Liver (tissue), 9 donors: Measurements from ENCODE around the gene TSPAN31. TPM values are rescaled to one million over a fixed set of nuclear protein-coding genes. Genes with fewer than 3 reads are reported as not detected.

Experiments
- DNase-seq: peaks from one replicate; pipeline ENCODE4 v3.0.0-alpha.2; 2017; ENCODE audit warnings: low spot score
- H3K27ac ChIP-seq, 2 donors: one replicate each; pipeline ENCODE4 v1.7.0; 2013; ENCODE audit warnings: inconsistent platforms in 2 of 2, low read length in 2 of 2, control low read depth in 1 of 2, low read depth in 1 of 2, mild to moderate bottlenecking in 1 of 2
- H3K27me3 ChIP-seq, 4 donors: one replicate each; pipeline versions ENCODE4 v1.6.1 to v1.7.0; 2013; ENCODE audit warnings: low read length in 3 of 4, inconsistent platforms in 1 of 4, mild to moderate bottlenecking in 1 of 4, moderate library complexity in 1 of 4; ENCODE audit not compliant: control insufficient read depth in 4 of 4, insufficient read depth in 4 of 4
- H3K36me3 ChIP-seq, 4 donors: one replicate each; pipeline versions ENCODE4 v1.6.1 to v1.7.0; 2013; ENCODE audit warnings: low read length in 3 of 4, mild to moderate bottlenecking in 3 of 4, low read depth in 1 of 4, moderate library complexity in 1 of 4; ENCODE audit not compliant: control insufficient read depth in 4 of 4, insufficient read depth in 3 of 4
- H3K4me1 ChIP-seq, 4 donors: one replicate each; pipeline versions ENCODE4 v1.6.1 to v1.7.0; 2013; ENCODE audit warnings: low read length in 3 of 4, mild to moderate bottlenecking in 3 of 4, moderate library complexity in 1 of 4; ENCODE audit not compliant: control insufficient read depth in 4 of 4, insufficient read depth in 4 of 4
- H3K4me3 ChIP-seq, 3 donors: one replicate each; pipeline versions ENCODE4 v1.6.1 to v1.7.0; 2013; ENCODE audit warnings: low read length in 3 of 3, control low read depth in 1 of 3, low read depth in 1 of 3, mild to moderate bottlenecking in 1 of 3
- H3K9ac ChIP-seq, 2 donors: one replicate each; pipeline ENCODE4 v1.7.0; 2013; ENCODE audit warnings: low read length in 2 of 2, mild to moderate bottlenecking in 2 of 2, moderate library complexity in 2 of 2, control low read depth in 1 of 2, low read depth in 1 of 2
- H3K9me3 ChIP-seq, 4 donors: one replicate each; pipeline versions ENCODE4 v1.6.1 to v1.7.0; 2013; ENCODE audit warnings: low read length in 3 of 4; ENCODE audit not compliant: control insufficient read depth in 4 of 4
- EGR1 ChIP-seq, 2 donors: IDR thresholded peaks; 2 replicates each; pipeline ENCODE4 v1.6.1; 2016 to 2018; ENCODE audit warnings: antibody characterized with exemption in 2 of 2, low read depth in 2 of 2
- FOXA1 ChIP-seq: IDR thresholded peaks from 2 replicates; pipeline ENCODE4 v1.6.1; 2016; ENCODE audit warnings: antibody characterized with exemption
- FOXA2 ChIP-seq: IDR thresholded peaks from 2 replicates; pipeline ENCODE4 v1.6.1; 2016; ENCODE audit warnings: antibody characterized with exemption
- GABPA ChIP-seq, 2 donors: IDR thresholded peaks in 1 of 2; conservative IDR thresholded peaks in 1 of 2; 2 replicates each; pipeline ENCODE4 v1.6.1; 2016; ENCODE audit warnings: antibody characterized with exemption in 2 of 2, mild to moderate bottlenecking in 1 of 2, moderate library complexity in 1 of 2
- HNF4A ChIP-seq, 2 donors: conservative IDR thresholded peaks; 2 replicates each; pipeline ENCODE4 v1.6.1; 2016; ENCODE audit warnings: antibody characterized with exemption in 2 of 2, mild to moderate bottlenecking in 2 of 2
- HNF4G ChIP-seq: IDR thresholded peaks from 2 replicates; pipeline ENCODE4 v1.6.1; 2016; ENCODE audit warnings: antibody characterized with exemption
- JUND ChIP-seq, 2 donors: IDR thresholded peaks; 2 replicates each; pipeline ENCODE4 v1.6.1; 2016; ENCODE audit warnings: antibody characterized with exemption in 2 of 2
- NR2F2 ChIP-seq: IDR thresholded peaks from 2 replicates; pipeline ENCODE4 v1.6.1; 2016; ENCODE audit warnings: antibody characterized with exemption
- RAD21 ChIP-seq, 2 donors: IDR thresholded peaks; 2 replicates each; pipeline ENCODE4 v1.6.1; 2016; ENCODE audit warnings: antibody characterized with exemption in 2 of 2, mild to moderate bottlenecking in 2 of 2
- RXRA ChIP-seq, 2 donors: IDR thresholded peaks; 2 replicates each; pipeline ENCODE4 v1.6.1; 2017 to 2018; ENCODE audit warnings: antibody characterized with exemption in 2 of 2, mild to moderate bottlenecking in 1 of 2
- SP1 ChIP-seq: IDR thresholded peaks from 2 replicates; pipeline ENCODE4 v1.6.1; 2018; ENCODE audit warnings: antibody characterized with exemption, mild to moderate bottlenecking
- TAF1 ChIP-seq: conservative IDR thresholded peaks from 2 replicates; pipeline ENCODE4 v1.6.1; 2016; ENCODE audit warnings: antibody characterized with exemption, mild to moderate bottlenecking
- WGBS: extraction: QIAGEN DNeasy Blood & Tissue Kit; methylation state at CpG from one replicate; pipeline ENCODE4 v1.1.7; 2013; 5-methylcytosine and 5-hydroxymethylcytosine counted together
- polyA plus RNA-seq, 2 donors: library from polyadenylated mRNA; stranded (reverse) in 1 of 2; unstranded in 1 of 2; fragments of 200-250 nt in 1 of 2; fragments of >200 nt in 1 of 2; fragmentation: Nextera tagmentation in 1 of 2; extraction: Ambion mirVana in 1 of 2; gene quantifications; one replicate each; pipeline versions ENCODE4 v1.2.1 to v1.2.3, GENCODE V29; 2013 to 2015
- total RNA-seq, 2 donors: library from RNA; depleted of rRNA; stranded (reverse); fragments of >200 nt; gene quantifications; one replicate each; pipeline ENCODE4 v1.2.3, GENCODE V29; 2014
- TF ChIP-seq, protein P1 (sequence below): fragments of 150-350 bp; IDR thresholded peaks from 2 replicates; pipeline ENCODE4 v1.5.1; 2017; ENCODE audit warnings: improper control_type of control experiment, low read depth, low read length; ENCODE audit not compliant: missing input control
- TF ChIP-seq, protein P2 (sequence below): IDR thresholded peaks from 2 replicates; pipeline ENCODE4 v1.6.1; 2016; ENCODE audit warnings: antibody characterized with exemption
- TF ChIP-seq, protein P3 (sequence below): IDR thresholded peaks from 2 replicates; pipeline ENCODE4 v1.6.1; 2016; ENCODE audit warnings: antibody characterized with exemption
- TF ChIP-seq, protein P4 (sequence below): IDR thresholded peaks from 2 replicates; pipeline ENCODE4 v1.6.1; 2016; ENCODE audit warnings: antibody characterized with exemption
- donor health status: healthy.
- donor health status: healthy.
- donor health status: healthy.
- donor health status: healthy.
- donor health status: healthy.

Gene TSPAN31
- total and polyA plus RNA-seq, 4 donors: 16.9 to 39.4 (median 24.6) TPM

DNA sequence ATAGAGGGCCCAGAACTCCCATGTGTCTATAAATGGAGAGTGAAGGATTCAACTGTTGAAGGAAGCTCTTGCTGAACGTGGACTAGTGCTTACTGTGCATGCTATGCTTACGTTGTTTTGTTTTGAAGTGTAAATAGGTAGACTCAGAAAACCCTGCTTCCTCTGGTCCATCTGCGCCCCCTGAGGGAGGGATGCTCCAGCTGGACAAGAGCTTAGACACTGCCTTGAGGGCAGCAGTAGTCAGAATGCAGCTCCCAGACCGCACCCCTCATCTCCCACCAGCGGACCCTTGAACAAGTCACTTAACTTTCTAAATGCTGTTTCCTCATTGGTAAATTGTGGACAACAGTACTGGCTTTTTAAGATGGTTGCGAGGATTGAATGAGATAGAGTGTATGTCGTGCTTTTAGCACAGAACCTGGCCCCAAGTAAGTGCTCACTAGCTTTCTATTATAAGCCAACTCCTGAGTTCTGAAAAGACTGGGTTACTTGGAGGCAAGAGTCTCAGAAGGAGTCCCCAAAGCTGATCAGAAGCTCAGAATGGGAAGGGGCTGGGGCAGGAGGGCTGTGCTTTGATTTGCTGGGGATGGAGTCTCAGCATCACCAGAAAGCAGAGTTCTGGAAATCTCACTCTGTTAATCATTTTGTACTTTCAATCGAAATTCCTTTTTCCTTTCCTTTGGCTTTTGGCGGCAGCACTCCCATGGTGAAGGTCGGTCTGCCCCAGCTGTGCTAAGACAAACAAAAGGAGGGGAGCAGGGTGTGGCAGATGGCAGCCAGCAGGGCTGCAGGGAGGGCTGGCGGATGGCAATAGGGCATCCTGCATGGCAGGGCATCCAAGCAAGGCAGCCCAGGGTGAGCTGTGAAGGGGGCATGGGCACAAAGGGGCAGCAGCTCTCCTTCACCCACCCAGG, 21.9 kb upstream of the TSPAN31 start:
- DNase-seq: no peak
- H3K9me3 ChIP-seq: no peaks in the 10 kb centered on the region
- H3K4me1 ChIP-seq: peaks cover 0 to 14% (median 9%) of the 10 kb centered on the region in 4 donors
- no peak overlapping the region for H3K27ac ChIP-seq
- H3K36me3 ChIP-seq: peaks cover 7 to 38% (median 32%) of the 10 kb centered on the region in 4 donors
- H3K4me3 ChIP-seq: no peak overlapping the region
- 64% methylated on average over 11 of the region's 11 CpGs for WGBS
- no peak overlapping the region for H3K9ac ChIP-seq
- TF ChIP-seq SP1 (no peak), TAF1 (no peak), HNF4A (conservative IDR thresholded peaks at IDR 0.05) (no peak), FOXA1 (no peak), HNF4G (no peak), FOXA2 (no peak), GABPA (IDR thresholded peaks at IDR 0.05 in 1 of 2, conservative IDR thresholded peaks at IDR 0.05 in 1 of 2) (no peak), EGR1 (IDR thresholded peaks at IDR 0.05; ENCODE audit: low read depth in 2 of 2) (no peak), JUND (IDR thresholded peaks at IDR 0.05) (no peak), RXRA (IDR thresholded peaks at IDR 0.05) (no peak), RAD21 (IDR thresholded peaks at IDR 0.05) (no peak), NR2F2 (no peak)
- TF ChIP-seq, protein P1, sequence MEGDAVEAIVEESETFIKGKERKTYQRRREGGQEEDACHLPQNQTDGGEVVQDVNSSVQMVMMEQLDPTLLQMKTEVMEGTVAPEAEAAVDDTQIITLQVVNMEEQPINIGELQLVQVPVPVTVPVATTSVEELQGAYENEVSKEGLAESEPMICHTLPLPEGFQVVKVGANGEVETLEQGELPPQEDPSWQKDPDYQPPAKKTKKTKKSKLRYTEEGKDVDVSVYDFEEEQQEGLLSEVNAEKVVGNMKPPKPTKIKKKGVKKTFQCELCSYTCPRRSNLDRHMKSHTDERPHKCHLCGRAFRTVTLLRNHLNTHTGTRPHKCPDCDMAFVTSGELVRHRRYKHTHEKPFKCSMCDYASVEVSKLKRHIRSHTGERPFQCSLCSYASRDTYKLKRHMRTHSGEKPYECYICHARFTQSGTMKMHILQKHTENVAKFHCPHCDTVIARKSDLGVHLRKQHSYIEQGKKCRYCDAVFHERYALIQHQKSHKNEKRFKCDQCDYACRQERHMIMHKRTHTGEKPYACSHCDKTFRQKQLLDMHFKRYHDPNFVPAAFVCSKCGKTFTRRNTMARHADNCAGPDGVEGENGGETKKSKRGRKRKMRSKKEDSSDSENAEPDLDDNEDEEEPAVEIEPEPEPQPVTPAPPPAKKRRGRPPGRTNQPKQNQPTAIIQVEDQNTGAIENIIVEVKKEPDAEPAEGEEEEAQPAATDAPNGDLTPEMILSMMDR: no peak
- TF ChIP-seq, protein P2, sequence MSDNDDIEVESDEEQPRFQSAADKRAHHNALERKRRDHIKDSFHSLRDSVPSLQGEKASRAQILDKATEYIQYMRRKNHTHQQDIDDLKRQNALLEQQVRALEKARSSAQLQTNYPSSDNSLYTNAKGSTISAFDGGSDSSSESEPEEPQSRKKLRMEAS: no peak
- TF ChIP-seq, protein P3, sequence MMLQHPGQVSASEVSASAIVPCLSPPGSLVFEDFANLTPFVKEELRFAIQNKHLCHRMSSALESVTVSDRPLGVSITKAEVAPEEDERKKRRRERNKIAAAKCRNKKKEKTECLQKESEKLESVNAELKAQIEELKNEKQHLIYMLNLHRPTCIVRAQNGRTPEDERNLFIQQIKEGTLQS: no peak
- H3K27me3 ChIP-seq: no peaks in the 10 kb centered on the region

DNA sequence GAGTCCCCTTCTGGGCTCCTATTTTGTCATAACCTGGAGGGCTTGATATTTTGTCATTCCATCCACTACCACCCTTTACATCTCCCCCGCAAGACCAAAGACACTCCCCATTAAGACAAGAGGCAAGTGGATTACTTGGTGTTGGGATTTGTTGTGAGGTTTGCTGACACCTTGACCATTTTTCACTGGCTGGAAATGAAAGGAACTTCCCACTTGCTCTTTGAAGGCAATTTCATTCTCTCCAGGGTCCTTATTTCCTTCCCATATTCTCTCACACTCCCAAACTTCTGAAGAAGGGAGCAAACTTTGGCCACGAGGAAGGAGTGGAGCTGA, 21.2 kb upstream of the TSPAN31 start:
- peaks cover 7 to 32% (median 25%) of the 10 kb centered on the region in 4 donors for H3K36me3 ChIP-seq
- 76% methylated on average over 2 of the region's 2 CpGs for WGBS
- TF ChIP-seq, protein P4, sequence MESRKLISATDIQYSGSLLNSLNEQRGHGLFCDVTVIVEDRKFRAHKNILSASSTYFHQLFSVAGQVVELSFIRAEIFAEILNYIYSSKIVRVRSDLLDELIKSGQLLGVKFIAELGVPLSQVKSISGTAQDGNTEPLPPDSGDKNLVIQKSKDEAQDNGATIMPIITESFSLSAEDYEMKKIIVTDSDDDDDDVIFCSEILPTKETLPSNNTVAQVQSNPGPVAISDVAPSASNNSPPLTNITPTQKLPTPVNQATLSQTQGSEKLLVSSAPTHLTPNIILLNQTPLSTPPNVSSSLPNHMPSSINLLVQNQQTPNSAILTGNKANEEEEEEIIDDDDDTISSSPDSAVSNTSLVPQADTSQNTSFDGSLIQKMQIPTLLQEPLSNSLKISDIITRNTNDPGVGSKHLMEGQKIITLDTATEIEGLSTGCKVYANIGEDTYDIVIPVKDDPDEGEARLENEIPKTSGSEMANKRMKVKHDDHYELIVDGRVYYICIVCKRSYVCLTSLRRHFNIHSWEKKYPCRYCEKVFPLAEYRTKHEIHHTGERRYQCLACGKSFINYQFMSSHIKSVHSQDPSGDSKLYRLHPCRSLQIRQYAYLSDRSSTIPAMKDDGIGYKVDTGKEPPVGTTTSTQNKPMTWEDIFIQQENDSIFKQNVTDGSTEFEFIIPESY: no peak
- TF ChIP-seq, protein P1: no peak
- TF ChIP-seq EGR1 (IDR thresholded peaks at IDR 0.05; ENCODE audit: low read depth in 2 of 2): no peak
- no peak overlapping the region for H3K9ac ChIP-seq
- H3K9me3 ChIP-seq: no peaks in the 10 kb centered on the region
- H3K27me3 ChIP-seq: no peaks in the 10 kb centered on the region
- H3K4me3 ChIP-seq: no peak overlapping the region
- no peak overlapping the region for H3K27ac ChIP-seq
- DNase-seq: no peak
- peaks cover 0 to 14% (median 9%) of the 10 kb centered on the region in 4 donors for H3K4me1 ChIP-seq
